Measurements from ENCODE around the gene MYO7B.
A peak's percentile ranks its signal among the peaks of the same experiment; 100 is the strongest.
"Not testable (repeated sequence)": the region's sequence is repeated elsewhere in the genome, so short reads cannot be mapped to it uniquely, and the experiment has no call there.

The MYO7B gene

DNA sequence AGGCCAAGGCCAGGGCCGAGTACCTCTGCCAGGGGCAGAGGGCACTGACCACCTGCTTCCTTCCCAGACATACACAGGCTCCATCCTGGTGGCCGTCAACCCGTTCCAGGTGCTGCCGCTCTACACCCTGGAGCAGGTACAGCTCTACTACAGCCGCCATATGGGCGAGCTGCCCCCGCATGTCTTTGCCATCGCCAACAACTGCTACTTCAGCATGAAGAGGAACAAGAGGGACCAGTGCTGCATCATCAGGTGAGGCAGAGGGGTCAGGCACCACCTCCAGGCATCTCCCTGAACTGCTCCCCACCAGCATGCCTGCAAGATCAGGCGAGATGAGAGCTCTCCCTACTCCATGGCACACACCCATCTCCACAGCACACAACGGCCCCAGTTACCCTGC is 31.1 kb downstream of the MYO7B start:
- TF ChIP-seq, protein P1, sequence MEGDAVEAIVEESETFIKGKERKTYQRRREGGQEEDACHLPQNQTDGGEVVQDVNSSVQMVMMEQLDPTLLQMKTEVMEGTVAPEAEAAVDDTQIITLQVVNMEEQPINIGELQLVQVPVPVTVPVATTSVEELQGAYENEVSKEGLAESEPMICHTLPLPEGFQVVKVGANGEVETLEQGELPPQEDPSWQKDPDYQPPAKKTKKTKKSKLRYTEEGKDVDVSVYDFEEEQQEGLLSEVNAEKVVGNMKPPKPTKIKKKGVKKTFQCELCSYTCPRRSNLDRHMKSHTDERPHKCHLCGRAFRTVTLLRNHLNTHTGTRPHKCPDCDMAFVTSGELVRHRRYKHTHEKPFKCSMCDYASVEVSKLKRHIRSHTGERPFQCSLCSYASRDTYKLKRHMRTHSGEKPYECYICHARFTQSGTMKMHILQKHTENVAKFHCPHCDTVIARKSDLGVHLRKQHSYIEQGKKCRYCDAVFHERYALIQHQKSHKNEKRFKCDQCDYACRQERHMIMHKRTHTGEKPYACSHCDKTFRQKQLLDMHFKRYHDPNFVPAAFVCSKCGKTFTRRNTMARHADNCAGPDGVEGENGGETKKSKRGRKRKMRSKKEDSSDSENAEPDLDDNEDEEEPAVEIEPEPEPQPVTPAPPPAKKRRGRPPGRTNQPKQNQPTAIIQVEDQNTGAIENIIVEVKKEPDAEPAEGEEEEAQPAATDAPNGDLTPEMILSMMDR (conservative IDR thresholded peaks at IDR 0.05; ENCODE audit: low read depth, low read length): no peak
- DNase-seq (ENCODE audit: low read depth): no peak
- no peak overlapping the region for H3K4me3 ChIP-seq (ENCODE audit: low read depth, low read length)

DNA sequence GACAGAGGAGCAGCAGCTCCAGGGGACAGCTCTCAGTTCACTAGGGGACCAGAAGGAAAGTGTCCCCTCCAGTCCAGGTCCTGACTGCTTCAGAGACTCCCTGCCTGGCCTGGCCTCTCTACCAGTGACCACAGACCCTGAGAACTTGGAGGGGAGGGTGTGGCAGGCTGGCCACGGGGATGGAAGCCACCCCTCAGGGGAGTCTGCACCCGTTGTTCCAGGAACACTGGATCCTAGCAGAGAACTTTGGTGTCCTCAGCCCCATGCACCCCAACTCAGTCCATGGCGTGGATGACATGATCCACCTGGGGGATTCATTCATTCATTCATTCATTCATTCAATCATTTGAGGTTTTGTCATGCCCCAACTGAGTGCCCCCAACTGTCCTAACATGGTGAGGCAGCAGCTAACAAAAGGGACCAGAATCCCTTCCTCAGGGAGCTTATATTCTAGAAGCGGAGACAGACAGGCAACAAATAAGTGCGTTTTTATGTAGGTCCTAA is 31.9 kb downstream of the MYO7B start:
- H3K4me3 ChIP-seq (ENCODE audit: low read depth, low read length): no peak overlapping the region
- TF ChIP-seq, protein P1 (conservative IDR thresholded peaks at IDR 0.05; ENCODE audit: low read depth, low read length): no peak

DNA sequence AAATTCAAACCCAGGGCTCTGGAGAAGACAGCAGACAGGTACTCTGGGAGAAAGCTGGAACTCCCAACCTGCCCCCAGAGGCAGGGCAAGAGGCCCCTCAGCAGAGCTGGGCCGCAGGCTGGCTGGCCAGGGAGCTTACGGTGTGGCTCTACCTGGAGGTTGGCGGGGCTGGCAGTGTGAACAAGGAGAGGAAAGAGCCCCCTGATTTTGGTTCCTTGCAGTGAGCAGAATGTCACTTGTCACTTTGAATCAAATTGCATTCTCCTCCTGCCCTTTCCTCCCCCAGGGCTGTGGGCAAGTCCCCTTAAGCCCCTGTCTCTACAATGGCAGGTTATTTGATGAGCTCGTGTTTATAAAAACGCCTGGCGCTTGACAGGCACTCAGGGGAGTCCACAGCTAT is 32.6 kb downstream of the MYO7B start:
- no peak for DNase-seq (ENCODE audit: low read depth)
- TF ChIP-seq, protein P1 (conservative IDR thresholded peaks at IDR 0.05; ENCODE audit: low read depth, low read length): no peak

More for the DNA sequence above, 31.9 kb downstream of the MYO7B start:
- no peak for DNase-seq (ENCODE audit: low read depth)

DNA sequence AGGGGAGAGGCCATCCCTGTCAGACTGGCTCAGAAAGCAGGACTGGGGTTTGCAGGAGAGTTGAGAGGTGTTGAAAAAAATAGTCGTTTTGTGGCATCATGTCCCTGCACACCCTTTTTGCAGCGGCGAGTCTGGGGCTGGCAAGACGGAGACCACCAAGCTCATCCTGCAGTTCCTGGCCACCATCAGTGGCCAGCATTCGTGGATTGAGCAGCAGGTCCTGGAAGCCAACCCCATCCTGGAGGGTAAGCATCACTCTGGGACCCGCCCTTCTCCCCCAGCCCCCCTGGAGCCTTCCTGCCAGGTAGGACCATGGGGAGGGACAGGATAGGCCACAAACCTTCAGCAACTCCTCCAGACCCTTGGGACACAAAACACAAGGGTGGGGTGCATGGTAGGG is 34.2 kb downstream of the MYO7B start:
- TF ChIP-seq, protein P1 (conservative IDR thresholded peaks at IDR 0.05; ENCODE audit: low read depth, low read length): no peak
- no peak overlapping the region for H3K4me3 ChIP-seq (ENCODE audit: low read depth, low read length)
- no peak for DNase-seq (ENCODE audit: low read depth)

More for the DNA sequence above, 32.6 kb downstream of the MYO7B start:
- H3K4me3 ChIP-seq (ENCODE audit: low read depth, low read length): no peak overlapping the region

DNA sequence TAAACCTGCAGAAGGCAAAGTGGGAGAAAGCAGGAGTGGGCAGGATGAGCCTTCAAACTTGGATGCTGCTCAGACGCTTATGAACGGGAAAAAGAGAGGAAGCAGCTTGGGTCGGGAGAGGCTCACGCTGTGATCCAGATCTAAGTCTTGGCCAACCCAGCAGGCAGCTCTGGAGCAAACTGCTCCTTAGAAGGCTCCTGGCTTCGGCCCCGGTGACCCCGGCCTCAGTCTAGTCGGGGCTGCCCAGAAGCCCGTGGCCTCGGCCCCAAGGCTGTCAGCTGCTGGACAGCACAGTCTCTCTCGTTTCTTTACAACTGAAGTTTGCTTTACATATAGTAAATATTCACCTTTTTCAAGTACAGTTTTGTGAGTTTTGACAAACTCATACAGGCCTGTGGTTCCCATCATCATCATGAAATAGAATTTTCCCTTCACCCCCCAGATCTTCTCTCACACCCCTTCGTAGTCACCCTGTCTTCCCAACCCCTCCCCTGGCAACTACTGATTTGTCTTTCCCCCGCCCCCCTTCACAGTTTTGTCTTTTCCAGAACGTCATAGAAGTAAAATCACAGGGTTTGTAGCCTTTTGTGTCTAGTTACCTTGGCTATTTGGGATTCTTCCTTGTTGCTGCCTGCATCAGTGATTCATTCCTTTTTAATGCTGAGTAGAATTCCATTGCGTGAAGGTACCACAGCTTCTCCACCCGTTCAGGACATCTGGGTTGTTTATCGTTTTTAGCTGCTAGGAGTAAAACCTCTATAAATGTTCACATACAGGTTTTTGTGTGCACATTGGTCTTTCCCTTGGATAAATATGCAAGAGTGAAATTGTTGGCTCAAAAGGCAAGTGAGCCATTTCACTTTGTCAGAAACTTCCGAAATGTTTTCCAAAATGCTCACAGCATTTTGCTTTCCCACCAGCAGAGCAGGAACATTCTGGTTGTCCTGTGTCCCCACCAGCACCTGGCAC is 35.1 kb downstream of the MYO7B start:
- TF ChIP-seq, protein P1 (conservative IDR thresholded peaks at IDR 0.05; ENCODE audit: low read depth, low read length): no peak
- no peak overlapping the region for H3K4me3 ChIP-seq (ENCODE audit: low read depth, low read length)
- peak; percentile 12 for DNase-seq (ENCODE audit: low read depth)

DNA sequence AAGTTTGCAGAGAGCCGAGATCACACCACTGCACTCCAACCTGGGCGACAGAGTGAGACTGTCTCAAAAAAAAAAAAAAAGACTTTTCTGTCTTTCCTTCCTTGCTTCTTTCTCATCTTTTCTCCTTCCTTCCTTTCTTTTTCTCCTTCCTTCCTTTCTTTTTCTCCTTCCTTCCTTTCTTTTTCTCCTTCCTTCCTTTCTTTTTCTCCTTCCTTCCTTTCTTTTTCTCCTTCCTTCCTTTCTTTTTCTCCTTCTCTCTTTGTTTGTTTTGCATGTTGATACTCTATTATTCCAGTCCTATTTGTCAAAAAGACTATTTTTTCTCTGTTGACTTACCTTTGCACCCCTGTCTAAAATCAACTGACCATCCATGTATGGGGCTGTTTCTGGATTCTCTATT is 36.9 kb downstream of the MYO7B start:
- not testable (repeated sequence) for H3K4me3 ChIP-seq (ENCODE audit: low read depth, low read length); DNase-seq (ENCODE audit: low read depth)

DNA sequence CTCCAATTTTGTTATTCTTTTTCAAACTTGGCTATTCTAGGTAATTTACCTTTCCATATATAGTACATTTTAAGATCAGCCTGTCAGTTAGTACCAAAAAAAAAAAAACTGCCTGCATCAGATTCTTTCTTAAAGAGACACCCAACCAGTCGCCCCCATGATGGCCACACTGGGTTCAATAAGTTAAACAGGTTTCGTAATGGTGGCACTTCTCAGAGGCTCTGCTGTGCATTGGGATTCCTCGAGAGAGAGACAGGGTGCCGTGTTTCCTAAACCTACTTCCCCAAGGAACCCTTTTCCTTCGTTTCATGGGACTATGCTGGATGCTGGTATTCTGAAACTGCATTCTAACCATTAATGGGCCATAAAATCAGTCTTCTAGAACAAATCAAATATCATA is 37.4 kb downstream of the MYO7B start:
- DNase-seq (ENCODE audit: low read depth): no peak
- no peak overlapping the region for H3K4me3 ChIP-seq (ENCODE audit: low read depth, low read length)
- TF ChIP-seq, protein P1 (conservative IDR thresholded peaks at IDR 0.05; ENCODE audit: low read depth, low read length): no peak

Data from choroid plexus epithelial cell (primary cell).